Lung (tissue), 12 donors: ENCODE data around the gene LEKR1. TPM values are rescaled to one million over a fixed set of nuclear protein-coding genes. Genes with fewer than 3 reads are reported as not detected.

Experiments
- ATAC-seq: fragments of 200-7000 bp; cut with Tn5 transposase; one replicate; pipeline ENCODE4 v1.9.1; 2020; ENCODE audit warnings: moderate number of reproducible peaks; ENCODE audit not compliant: insufficient read depth, low FRiP score
- DNase-seq, 3 donors: peaks; one replicate each; pipeline ENCODE4 v3.0.0-alpha.2; 2013 to 2017
- H3K27ac ChIP-seq, 2 donors: one replicate each; pipeline ENCODE4 v1.5.1; 2013; ENCODE audit warnings: mild to moderate bottlenecking in 2 of 2, moderate library complexity in 2 of 2, control low read depth in 1 of 2, inconsistent platforms in 1 of 2, low read depth in 1 of 2, low read length in 1 of 2
- H3K27me3 ChIP-seq, 3 donors: one replicate each; pipeline ENCODE4 v1.5.1; 2013; ENCODE audit warnings: low read length in 2 of 3; ENCODE audit not compliant: control insufficient read depth in 3 of 3, insufficient read depth in 3 of 3
- H3K36me3 ChIP-seq, 4 donors: one replicate each; pipeline ENCODE4 v1.5.1; 2013; ENCODE audit warnings: low read length in 4 of 4, mild to moderate bottlenecking in 1 of 4, moderate library complexity in 1 of 4; ENCODE audit not compliant: control insufficient read depth in 4 of 4, insufficient read depth in 4 of 4
- H3K4me1 ChIP-seq, 5 donors: one replicate each; pipeline ENCODE4 v1.5.1; 2013; ENCODE audit warnings: low read length in 5 of 5, mild to moderate bottlenecking in 2 of 5, moderate library complexity in 1 of 5; ENCODE audit not compliant: control insufficient read depth in 5 of 5, insufficient read depth in 5 of 5
- H3K4me3 ChIP-seq: one replicate; pipeline ENCODE4 v1.5.1; 2013; ENCODE audit warnings: mild to moderate bottlenecking, control low read depth, moderate library complexity
- H3K9ac ChIP-seq, 2 donors: one replicate each; pipeline ENCODE4 v1.5.1; 2013; ENCODE audit warnings: low read length in 2 of 2, control low read depth in 1 of 2; ENCODE audit not compliant: insufficient read depth in 1 of 2
- H3K9me3 ChIP-seq, 4 donors: one replicate each; pipeline ENCODE4 v1.5.1; 2013; ENCODE audit warnings: low read length in 3 of 4, mild to moderate bottlenecking in 1 of 4, moderate library complexity in 1 of 4; ENCODE audit not compliant: control insufficient read depth in 4 of 4, insufficient read depth in 3 of 4
- WGBS, 2 donors: extraction: QIAGEN DNeasy Blood & Tissue Kit; methylation state at CpG; one replicate each; pipeline ENCODE4 v1.1.7; 2013; 5-methylcytosine and 5-hydroxymethylcytosine counted together
- polyA plus RNA-seq, 2 donors: library from polyadenylated mRNA; stranded (reverse); fragments of 200-250 nt; gene quantifications; one replicate each; pipeline ENCODE4 v1.2.1, GENCODE V29; 2013
- total RNA-seq, 2 donors: library from RNA; depleted of rRNA in 1 of 2; stranded (reverse); fragments of >200 nt in 1 of 2; gene quantifications; one replicate each; pipeline ENCODE4 v1.2.1, GENCODE V29; 2014 to 2021
- TF ChIP-seq, protein P1 (sequence below): IDR thresholded peaks from 2 replicates; pipeline ENCODE4 v1.5.1; 2012; ENCODE audit warnings: mild to moderate bottlenecking; ENCODE audit errors: control extremely low read depth, extremely low read depth
- donor health status: control.
- donor health status: control.
- donor health status: Bipolar disorder and iron deficiency.
- donor health status: healthy.
- donor health status: DM: yes; HTN: yes; CAD: no.

LEKR1 gene
- total and polyA plus RNA-seq, 4 donors: 0.71 to 5.4 (median 3.2) TPM

- peak in 2 of 3 donors; percentile 3 to 34 for DNase-seq
- no peaks in the 10 kb centered on the region for H3K36me3 ChIP-seq
- H3K4me1 ChIP-seq: no peaks in the 10 kb centered on the region
Observed at GRCh38 chr3:157033001-157033400, 206.8 kb downstream of the LEKR1 start.

GRCh38 chr3:157040456-157040855 is 214.3 kb downstream of the LEKR1 start:
- Histone ChIP-seq H3K4me3 (no peak overlapping the region), H3K9me3 (no peaks in the 10 kb centered on the region)

More at GRCh38 chr3:157033001-157033400, 206.8 kb downstream of the LEKR1 start:
- TF ChIP-seq, protein P1, sequence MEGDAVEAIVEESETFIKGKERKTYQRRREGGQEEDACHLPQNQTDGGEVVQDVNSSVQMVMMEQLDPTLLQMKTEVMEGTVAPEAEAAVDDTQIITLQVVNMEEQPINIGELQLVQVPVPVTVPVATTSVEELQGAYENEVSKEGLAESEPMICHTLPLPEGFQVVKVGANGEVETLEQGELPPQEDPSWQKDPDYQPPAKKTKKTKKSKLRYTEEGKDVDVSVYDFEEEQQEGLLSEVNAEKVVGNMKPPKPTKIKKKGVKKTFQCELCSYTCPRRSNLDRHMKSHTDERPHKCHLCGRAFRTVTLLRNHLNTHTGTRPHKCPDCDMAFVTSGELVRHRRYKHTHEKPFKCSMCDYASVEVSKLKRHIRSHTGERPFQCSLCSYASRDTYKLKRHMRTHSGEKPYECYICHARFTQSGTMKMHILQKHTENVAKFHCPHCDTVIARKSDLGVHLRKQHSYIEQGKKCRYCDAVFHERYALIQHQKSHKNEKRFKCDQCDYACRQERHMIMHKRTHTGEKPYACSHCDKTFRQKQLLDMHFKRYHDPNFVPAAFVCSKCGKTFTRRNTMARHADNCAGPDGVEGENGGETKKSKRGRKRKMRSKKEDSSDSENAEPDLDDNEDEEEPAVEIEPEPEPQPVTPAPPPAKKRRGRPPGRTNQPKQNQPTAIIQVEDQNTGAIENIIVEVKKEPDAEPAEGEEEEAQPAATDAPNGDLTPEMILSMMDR: no peak
- Histone ChIP-seq H3K4me3 (no peak overlapping the region), H3K9me3 (no peaks in the 10 kb centered on the region), H3K27me3 (no peaks in the 10 kb centered on the region), H3K27ac (no peak overlapping the region), H3K9ac (no peak overlapping the region)
- 68 to 80% methylated on average over 2 of the region's 2 CpGs for WGBS, 2 donors
- no peak for ATAC-seq

DNA sequence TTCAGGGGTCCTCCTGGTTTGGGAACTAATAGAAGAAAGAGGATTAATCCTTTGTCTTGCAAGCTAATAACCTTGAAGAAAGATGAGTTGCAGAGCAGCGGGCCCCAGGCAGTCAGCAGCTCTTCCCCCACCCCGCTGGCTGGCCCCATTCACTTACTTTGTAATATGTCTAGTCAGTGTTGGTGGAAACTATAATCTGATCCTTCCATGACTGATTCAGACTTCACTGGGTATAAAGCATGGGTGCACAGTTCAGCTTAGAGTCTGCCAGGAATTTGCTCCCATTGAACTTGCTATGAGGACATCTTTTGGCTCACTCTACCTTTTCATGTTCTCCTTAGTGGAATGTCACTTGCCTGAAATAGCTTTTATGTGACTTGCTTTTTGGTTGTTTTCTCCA is 216.1 kb downstream of the LEKR1 start:
- TF ChIP-seq, protein P1: no peak
- Histone ChIP-seq H3K27me3 (no peaks in the 10 kb centered on the region), H3K9ac (no peak overlapping the region), H3K9me3 (no peaks in the 10 kb centered on the region), H3K27ac (no peak overlapping the region), H3K4me3 (no peak overlapping the region), H3K36me3 (no peaks in the 10 kb centered on the region), H3K4me1 (no peaks in the 10 kb centered on the region)
- DNase-seq: no peak
- 93 to 98% methylated on average over 2 of the region's 2 CpGs for WGBS, 2 donors
- ATAC-seq: no peak

More at GRCh38 chr3:157040456-157040855, 214.3 kb downstream of the LEKR1 start:
- TF ChIP-seq, protein P1: no peak
- H3K4me1 ChIP-seq: no peaks in the 10 kb centered on the region
- no peak overlapping the region for H3K27ac ChIP-seq
- no peaks in the 10 kb centered on the region for H3K27me3 ChIP-seq
- H3K9ac ChIP-seq: no peak overlapping the region
- no peak for DNase-seq
- H3K36me3 ChIP-seq: no peaks in the 10 kb centered on the region
- ATAC-seq: no peak

GRCh38 chr3:157043771-157044170 is 217.6 kb downstream of the LEKR1 start:
- Histone ChIP-seq H3K4me3 (no peak overlapping the region), H3K36me3 (no peaks in the 10 kb centered on the region), H3K9ac (no peak overlapping the region), H3K27ac (no peak overlapping the region), H3K9me3 (no peaks in the 10 kb centered on the region), H3K4me1 (no peaks in the 10 kb centered on the region), H3K27me3 (no peaks in the 10 kb centered on the region)
- WGBS, 2 donors: 91 to 95% methylated on average over 1 of the region's 1 CpG
- DNase-seq: no peak
- TF ChIP-seq, protein P1: no peak
- ATAC-seq: no peak
